ENCODE measurements around the gene ZRSR2.

ZRSR2 gene

GRCh38 chrX:15761564-15762191 is 28.6 kb upstream of the ZRSR2 start:
- H4K20me1 ChIP-seq (ENCODE audit: insufficient read depth, low read length): no peaks in the 10 kb centered on the region
- H3K4me2 ChIP-seq (ENCODE audit: low read length): no peak overlapping the region
- peaks cover 2% of the 10 kb centered on the region; the same call in 1 of the 2 replicates for H3K4me1 ChIP-seq (ENCODE audit: low read length)
- H3K27ac ChIP-seq (ENCODE audit: low read length): no peak overlapping the region
- H3K36me3 ChIP-seq (replicated peaks; ENCODE audit: low read depth, low read length): no peaks in the 10 kb centered on the region
- no peaks in the 10 kb centered on the region for H3K27me3 ChIP-seq (ENCODE audit: low read depth, low read length)
- peak; percentile 62 for TF ChIP-seq CTCF (IDR thresholded peaks at IDR 0.05; ENCODE audit: low read depth, low read length)
- TF ChIP-seq EZH2phosphoT487 (IDR thresholded peaks at IDR 0.05; ENCODE audit: low read depth): no peak
- no peak overlapping the region for H3K9ac ChIP-seq (ENCODE audit: low read length)
- H3K9me3 ChIP-seq (ENCODE audit: insufficient read depth, low read length): no peaks in the 10 kb centered on the region
- no peak overlapping the region for H3K4me3 ChIP-seq (ENCODE audit: low read length)
- no peaks in the 10 kb centered on the region for H3K79me2 ChIP-seq (ENCODE audit: low read length)
- H2AFZ ChIP-seq (ENCODE audit: low read depth, low read length): no peak overlapping the region

GRCh38 chrX:15769300-15769954 is 20.9 kb upstream of the ZRSR2 start:
- no peaks in the 10 kb centered on the region for H3K36me3 ChIP-seq (replicated peaks; ENCODE audit: low read depth, low read length)

GRCh38 chrX:15781961-15782699 is 8.2 kb upstream of the ZRSR2 start:
- peaks cover 37% of the 10 kb centered on the region for H3K4me1 ChIP-seq (ENCODE audit: low read length)
- peak overlapping the region; percentile 98 for H3K27ac ChIP-seq (ENCODE audit: low read length)
- peaks cover 8% of the 10 kb centered on the region for H3K36me3 ChIP-seq (replicated peaks; ENCODE audit: low read depth, low read length)
- H4K20me1 ChIP-seq (ENCODE audit: insufficient read depth, low read length): no peaks in the 10 kb centered on the region
- H3K4me3 ChIP-seq (ENCODE audit: low read length): peak overlapping the region; percentile 75
- no peaks in the 10 kb centered on the region for H3K9me3 ChIP-seq (ENCODE audit: insufficient read depth, low read length)
- H3K79me2 ChIP-seq (ENCODE audit: low read length): no peaks in the 10 kb centered on the region
- peak overlapping the region; percentile 84; the same call in 1 of the 2 replicates for H2AFZ ChIP-seq (ENCODE audit: low read depth, low read length)
- TF ChIP-seq EZH2phosphoT487 (IDR thresholded peaks at IDR 0.05; ENCODE audit: low read depth) (no peak), CTCF (IDR thresholded peaks at IDR 0.05; ENCODE audit: low read depth, low read length) (0 out of 2 replicates have a peak, but pooled peaks have one; percentile 7)
- H3K9ac ChIP-seq (ENCODE audit: low read length): peak overlapping the region; percentile 76
- H3K27me3 ChIP-seq (ENCODE audit: low read depth, low read length): no peaks in the 10 kb centered on the region
- H3K4me2 ChIP-seq (ENCODE audit: low read length): peak overlapping the region; percentile 93

More at GRCh38 chrX:15769300-15769954, 20.9 kb upstream of the ZRSR2 start:
- no peak overlapping the region for H3K27ac ChIP-seq (ENCODE audit: low read length)
- H3K9me3 ChIP-seq (ENCODE audit: insufficient read depth, low read length): no peaks in the 10 kb centered on the region
- TF ChIP-seq EZH2phosphoT487 (IDR thresholded peaks at IDR 0.05; ENCODE audit: low read depth): no peak
- TF ChIP-seq CTCF (IDR thresholded peaks at IDR 0.05; ENCODE audit: low read depth, low read length): no peak
- H3K27me3 ChIP-seq (ENCODE audit: low read depth, low read length): no peaks in the 10 kb centered on the region
- H3K4me1 ChIP-seq (ENCODE audit: low read length): no peaks in the 10 kb centered on the region
- H2AFZ ChIP-seq (ENCODE audit: low read depth, low read length): no peak overlapping the region
- H3K4me2 ChIP-seq (ENCODE audit: low read length): no peak overlapping the region
- no peaks in the 10 kb centered on the region for H4K20me1 ChIP-seq (ENCODE audit: insufficient read depth, low read length)
- H3K4me3 ChIP-seq (ENCODE audit: low read length): no peak overlapping the region
- no peak overlapping the region for H3K9ac ChIP-seq (ENCODE audit: low read length)
- no peaks in the 10 kb centered on the region for H3K79me2 ChIP-seq (ENCODE audit: low read length)

GRCh38 chrX:15785176-15785750 is 5.0 kb upstream of the ZRSR2 start:
- no peaks in the 10 kb centered on the region for H4K20me1 ChIP-seq (ENCODE audit: insufficient read depth, low read length)
- no peaks in the 10 kb centered on the region for H3K79me2 ChIP-seq (ENCODE audit: low read length)
- no peak for TF ChIP-seq CTCF (IDR thresholded peaks at IDR 0.05; ENCODE audit: low read depth, low read length)
- no peak for TF ChIP-seq EZH2phosphoT487 (IDR thresholded peaks at IDR 0.05; ENCODE audit: low read depth)
- no peak overlapping the region for H2AFZ ChIP-seq (ENCODE audit: low read depth, low read length)
- peaks cover 52% of the 10 kb centered on the region for H3K4me1 ChIP-seq (ENCODE audit: low read length)
- no peak overlapping the region for H3K4me2 ChIP-seq (ENCODE audit: low read length)
- H3K36me3 ChIP-seq (replicated peaks; ENCODE audit: low read depth, low read length): peaks cover 6% of the 10 kb centered on the region
- no peak overlapping the region for H3K27ac ChIP-seq (ENCODE audit: low read length)
- H3K27me3 ChIP-seq (ENCODE audit: low read depth, low read length): no peaks in the 10 kb centered on the region
- H3K9me3 ChIP-seq (ENCODE audit: insufficient read depth, low read length): no peaks in the 10 kb centered on the region
- no peak overlapping the region for H3K9ac ChIP-seq (ENCODE audit: low read length)
- no peak overlapping the region for H3K4me3 ChIP-seq (ENCODE audit: low read length)

All from OCI-LY3 (cell line).